ENCODE data around the gene RALGPS1.

RALGPS1 gene

GRCh38 chr9:127163409-127163808 is 248.8 kb downstream of the RALGPS1 start:
- H3K27ac ChIP-seq (ENCODE audit: low read length), result no peak overlapping the region
- H2AFZ ChIP-seq (ENCODE audit: low read depth, low read length), result no peak overlapping the region
- no peaks in the 10 kb centered on the region for H3K36me3 ChIP-seq (replicated peaks; ENCODE audit: low read depth, low read length)
- H3K79me2 ChIP-seq (ENCODE audit: low read length), result no peaks in the 10 kb centered on the region
- H3K9me3 ChIP-seq (ENCODE audit: insufficient read depth, low read length), result no peaks in the 10 kb centered on the region
- peak overlapping the region; percentile 15; the same call in 1 of the 2 replicates for H3K4me2 ChIP-seq (ENCODE audit: low read length)
- no peaks in the 10 kb centered on the region for H4K20me1 ChIP-seq (ENCODE audit: insufficient read depth, low read length)
- no peak overlapping the region for H3K9ac ChIP-seq (ENCODE audit: low read length)
- H3K4me1 ChIP-seq (ENCODE audit: low read length), result peaks cover 59% of the 10 kb centered on the region
- TF ChIP-seq CTCF (IDR thresholded peaks at IDR 0.05; ENCODE audit: low read depth, low read length) (no peak), EZH2phosphoT487 (IDR thresholded peaks at IDR 0.05; ENCODE audit: low read depth) (no peak)
- peaks cover 5% of the 10 kb centered on the region; the same call in 1 of the 2 replicates for H3K27me3 ChIP-seq (ENCODE audit: low read depth, low read length)
- no peak overlapping the region for H3K4me3 ChIP-seq (ENCODE audit: low read length)

GRCh38 chr9:127165116-127165515 is 250.5 kb downstream of the RALGPS1 start:
- Histone ChIP-seq H3K79me2 (ENCODE audit: low read length) (no peaks in the 10 kb centered on the region), H3K36me3 (replicated peaks; ENCODE audit: low read depth, low read length) (no peaks in the 10 kb centered on the region), H3K27me3 (ENCODE audit: low read depth, low read length) (peaks cover 5% of the 10 kb centered on the region; the same call in 1 of the 2 replicates), H3K4me3 (ENCODE audit: low read length) (no peak overlapping the region), H3K4me2 (ENCODE audit: low read length) (no peak overlapping the region), H4K20me1 (ENCODE audit: insufficient read depth, low read length) (no peaks in the 10 kb centered on the region), H3K9me3 (ENCODE audit: insufficient read depth, low read length) (no peaks in the 10 kb centered on the region), H3K9ac (ENCODE audit: low read length) (no peak overlapping the region), H2AFZ (ENCODE audit: low read depth, low read length) (no peak overlapping the region), H3K4me1 (ENCODE audit: low read length) (peaks cover 50% of the 10 kb centered on the region), H3K27ac (ENCODE audit: low read length) (no peak overlapping the region)
- TF ChIP-seq CTCF (IDR thresholded peaks at IDR 0.05; ENCODE audit: low read depth, low read length) (no peak), EZH2phosphoT487 (IDR thresholded peaks at IDR 0.05; ENCODE audit: low read depth) (no peak)

DNA sequence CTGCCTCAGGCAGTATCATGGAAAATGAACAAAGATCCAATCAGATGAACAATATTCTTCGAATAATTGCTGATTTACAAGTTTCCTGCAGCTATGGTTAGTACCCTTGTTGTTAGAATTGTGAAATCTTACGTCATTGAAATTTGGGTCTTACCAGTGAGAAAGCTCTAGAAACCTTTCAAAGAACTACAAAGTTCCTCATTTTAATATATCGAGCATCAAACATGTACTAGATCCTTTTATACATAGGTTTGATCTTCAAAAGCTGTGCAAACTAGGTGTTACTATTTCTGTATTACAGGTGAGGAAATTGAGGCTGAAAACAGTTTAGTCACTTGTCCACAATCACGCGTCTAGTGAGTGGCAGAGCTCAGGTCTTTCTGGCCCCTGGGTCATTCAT is 251.5 kb downstream of the RALGPS1 start:
- H3K9ac ChIP-seq (ENCODE audit: low read length), result no peak overlapping the region
- H3K4me3 ChIP-seq (ENCODE audit: low read length), result peak overlapping the region; percentile 40
- no peak overlapping the region for H2AFZ ChIP-seq (ENCODE audit: low read depth, low read length)
- peaks cover 5% of the 10 kb centered on the region; the same call in 1 of the 2 replicates for H3K27me3 ChIP-seq (ENCODE audit: low read depth, low read length)
- H3K27ac ChIP-seq (ENCODE audit: low read length), result peak overlapping the region; percentile 43
- no peaks in the 10 kb centered on the region for H3K79me2 ChIP-seq (ENCODE audit: low read length)
- H3K9me3 ChIP-seq (ENCODE audit: insufficient read depth, low read length), result no peaks in the 10 kb centered on the region
- H3K4me2 ChIP-seq (ENCODE audit: low read length), result peak overlapping the region; percentile 66
- TF ChIP-seq EZH2phosphoT487 (IDR thresholded peaks at IDR 0.05; ENCODE audit: low read depth) (no peak), CTCF (IDR thresholded peaks at IDR 0.05; ENCODE audit: low read depth, low read length) (no peak)
- H3K36me3 ChIP-seq (replicated peaks; ENCODE audit: low read depth, low read length), result no peaks in the 10 kb centered on the region
- peaks cover 50% of the 10 kb centered on the region for H3K4me1 ChIP-seq (ENCODE audit: low read length)
- H4K20me1 ChIP-seq (ENCODE audit: insufficient read depth, low read length), result no peaks in the 10 kb centered on the region

DNA sequence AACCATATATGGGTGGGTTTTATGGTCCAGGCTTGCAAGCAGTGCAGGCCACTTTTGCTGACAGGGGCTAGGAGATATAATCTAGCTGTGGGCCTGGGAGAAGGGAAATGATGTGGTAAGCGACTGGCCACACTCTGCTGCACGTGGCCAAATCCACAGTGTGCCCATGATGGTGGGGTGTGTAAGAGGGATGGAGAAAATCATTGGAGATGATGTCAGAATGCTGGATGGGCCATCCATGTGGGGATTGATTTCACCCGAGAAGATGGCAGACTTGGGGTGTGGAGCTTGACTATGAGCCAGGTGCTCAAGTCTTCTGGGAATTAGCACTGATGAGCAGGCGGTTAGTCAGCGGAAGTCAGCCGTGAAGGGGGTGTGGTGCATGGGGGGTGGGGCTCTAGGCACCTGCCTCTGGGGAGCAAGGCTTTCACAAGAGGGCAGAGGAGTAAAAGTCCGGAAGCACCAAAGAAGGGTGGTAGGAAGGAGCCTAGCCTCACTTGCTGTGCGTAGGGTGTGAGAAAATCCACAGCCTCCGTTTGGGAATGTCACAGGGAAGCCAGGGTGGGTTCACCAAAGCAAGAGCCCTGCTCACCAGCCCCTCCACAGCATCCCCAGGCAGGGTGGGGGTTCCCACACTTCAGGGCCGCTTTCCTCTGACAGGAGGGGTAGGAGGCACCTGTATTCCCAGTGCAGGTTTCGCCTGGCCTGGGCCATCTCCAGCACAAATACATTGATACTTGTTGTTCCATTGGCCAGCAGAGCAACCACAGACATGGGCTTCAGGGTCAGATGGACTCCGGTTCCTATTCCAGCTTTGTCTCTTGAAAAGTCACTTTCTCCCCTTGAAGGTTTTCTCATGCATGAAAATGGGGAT is 252.3 kb downstream of the RALGPS1 start:
- H3K9ac ChIP-seq (ENCODE audit: low read length), result peak overlapping the region; percentile 25; the same call in 1 of the 2 replicates
- H3K4me3 ChIP-seq (ENCODE audit: low read length), result peak overlapping the region; percentile 40
- peak overlapping the region; percentile 66 for H3K4me2 ChIP-seq (ENCODE audit: low read length)
- H3K27ac ChIP-seq (ENCODE audit: low read length), result peak overlapping the region; percentile 43
- no peaks in the 10 kb centered on the region for H4K20me1 ChIP-seq (ENCODE audit: insufficient read depth, low read length)
- no peaks in the 10 kb centered on the region for H3K79me2 ChIP-seq (ENCODE audit: low read length)
- 0 out of 2 replicates have a peak overlapping the region, but pooled peaks have one; percentile 28 for H2AFZ ChIP-seq (ENCODE audit: low read depth, low read length)
- H3K9me3 ChIP-seq (ENCODE audit: insufficient read depth, low read length), result no peaks in the 10 kb centered on the region
- no peaks in the 10 kb centered on the region for H3K36me3 ChIP-seq (replicated peaks; ENCODE audit: low read depth, low read length)
- TF ChIP-seq CTCF (IDR thresholded peaks at IDR 0.05; ENCODE audit: low read depth, low read length) (no peak), EZH2phosphoT487 (IDR thresholded peaks at IDR 0.05; ENCODE audit: low read depth) (no peak)
- H3K27me3 ChIP-seq (ENCODE audit: low read depth, low read length), result peaks cover 5% of the 10 kb centered on the region; the same call in 1 of the 2 replicates
- peaks cover 49% of the 10 kb centered on the region for H3K4me1 ChIP-seq (ENCODE audit: low read length)

All from OCI-LY3 (cell line).